ENCODE data around the gene SSH3. TPM values are rescaled to one million over a fixed set of nuclear protein-coding genes. Genes with fewer than 3 reads are reported as not detected.

SSH3 gene
- total and polyA plus RNA-seq, 2 of the 8 experiments (the other 6 are each of a cell fraction or from before 2014, with no cell fraction given): 16.9 to 19.8 TPM

- ChIA-PET CTCF (ENCODE audit: partially characterized antibody) (interaction anchor here (0.6 to 11.4 kb wide), 9 partner anchors 9 to 323 kb away, joined by 3 to 186 read pairs (median 4); partner anchors contain the start of genes GRK2 and SSH3), POLR2A (ENCODE audit: partially characterized antibody) (interaction anchor here (0.8 to 1.4 kb wide), 3 partner anchors 9 to 316 kb away, joined by 3 read pairs; partner anchors contain the start of genes NUDT8 and SSH3)
- H3K27ac ChIP-seq (ENCODE audit: low read depth, low read length): no peak overlapping the region
- H2BK120ac ChIP-seq (replicated peaks; ENCODE audit: low read depth, low read length): no peak overlapping the region
- H4K91ac ChIP-seq (replicated peaks; ENCODE audit: insufficient read length, low read length): no peak overlapping the region
- no peak overlapping the region for H2BK5ac ChIP-seq (ENCODE audit: low read depth, low read length)
- H3K4me3 ChIP-seq (ENCODE audit: extremely low read depth in 1 of 4, insufficient read depth in 2 of 4, low read depth in 3 of 4, low read length in 4 of 4): no peak overlapping the region
- H3K18ac ChIP-seq (ENCODE audit: extremely low read depth, low read length): no peak overlapping the region
- DNase-seq (ENCODE audit: low read depth in 1 of 2, low spot score in 2 of 2) (no peak), FAIRE-seq (no peak)
- no peak for TF ChIP-seq POU5F1 (IDR thresholded peaks at IDR 0.05; ENCODE audit: low read depth, low read length)
- H2BK12ac ChIP-seq (ENCODE audit: low read depth, low read length): no peak overlapping the region
- H3K4me2 ChIP-seq (ENCODE audit: insufficient read depth in 1 of 2, low read depth in 2 of 2, low read length in 2 of 2): no peak overlapping the region
- no peaks in the 10 kb centered on the region for H3K9me3 ChIP-seq (ENCODE audit: insufficient read depth in 2 of 2, low read depth in 1 of 2, low read length in 1 of 2)
- no peak overlapping the region for H3K9ac ChIP-seq (replicated peaks in 1 of 4; ENCODE audit: extremely low read depth in 1 of 4, low read depth in 3 of 4, low read length in 3 of 4)
- H2BK15ac ChIP-seq (ENCODE audit: low read length): no peak overlapping the region
- no peak overlapping the region for H3K56ac ChIP-seq (replicated peaks; ENCODE audit: insufficient read length, low read depth, low read length)
- no peak overlapping the region for H4K5ac ChIP-seq (ENCODE audit: insufficient read length, low read depth, low read length)
- H2AK5ac ChIP-seq (ENCODE audit: low read depth, low read length): no peak overlapping the region
- peaks cover 3% of the 10 kb centered on the region; the same call in 1 of the 2 replicates for H3K23me2 ChIP-seq (ENCODE audit: low read depth, low read length)
- peaks cover 0 to 3% (median 0%) of the 10 kb centered on the region in 4 experiments; a peak in 3 of 7 replicates for H3K4me1 ChIP-seq (replicated peaks in 1 of 4; ENCODE audit: control insufficient read depth in 3 of 4, insufficient read depth in 4 of 4, low read length in 3 of 4)
- no peak overlapping the region for H3K4ac ChIP-seq (replicated peaks; ENCODE audit: insufficient read length, low read depth, low read length)
- no peak overlapping the region for H2AFZ ChIP-seq (ENCODE audit: low read length)
- H3K36me3 ChIP-seq (ENCODE audit: control insufficient read depth in 2 of 4, insufficient read depth in 4 of 4, low read length in 3 of 4): peaks cover 0 to 4% (median 0%) of the 10 kb centered on the region in 4 experiments; a peak in 2 of 8 replicates
- no peaks in the 10 kb centered on the region for H3K79me2 ChIP-seq (ENCODE audit: control insufficient read depth in 1 of 2, insufficient read depth in 2 of 2, low read length in 2 of 2)
- peaks cover 5 to 13% (median 10%) of the 10 kb centered on the region in 4 experiments; a peak in 6 of 7 replicates for H3K27me3 ChIP-seq (replicated peaks in 1 of 4; ENCODE audit: control insufficient read depth in 3 of 4, extremely low read depth in 1 of 4, insufficient read depth in 3 of 4, low read length in 3 of 4)
- H3K79me1 ChIP-seq (ENCODE audit: low read depth, low read length): no peaks in the 10 kb centered on the region
- H4K8ac ChIP-seq (ENCODE audit: extremely low read depth, insufficient read depth, low read length): no peak overlapping the region
- peaks cover 0 to 4% of the 10 kb centered on the region in 2 experiments for H4K20me1 ChIP-seq (replicated peaks in 1 of 2; ENCODE audit: control insufficient read depth in 1 of 2, insufficient read depth in 2 of 2, low read length in 2 of 2)
- no peak overlapping the region for H3K23ac ChIP-seq (ENCODE audit: insufficient read length)
- 80% methylated on average over 2 of the region's 2 CpGs; no CpG with 5 or more reads in 1 of the 2 experiments for WGBS, 2 experiments (ENCODE audit: extremely low coverage in 1 of 2, insufficient coverage in 1 of 2, insufficient read length in 1 of 2, insufficient replicate concordance in 2 of 2, low coverage in 1 of 2, low lambda C conversion rate in 2 of 2, missing lambda C conversion rate in 1 of 2)
- H3K14ac ChIP-seq (ENCODE audit: insufficient read length): no peak overlapping the region
- no peak overlapping the region for H2BK20ac ChIP-seq (ENCODE audit: low read length)
Observed at GRCh38 chr11:67314218-67314617, 10.9 kb downstream of the SSH3 start.
